Measurements from ENCODE around the gene PNPLA1.

The PNPLA1 gene

GRCh38 chr6:36317623-36318022 lies 47.8 kb downstream of the PNPLA1 start:
- POLR2A ChIA-PET, result no interaction called here
- H3K36me3 ChIP-seq (ENCODE audit: control insufficient read depth in 2 of 2, insufficient read depth in 1 of 2, low read length in 2 of 2), result no peaks in the 10 kb centered on the region
- no peak overlapping the region for H3K27ac ChIP-seq (ENCODE audit: extremely low read depth, low read depth, low read length)
- CTCF ChIA-PET, result interaction anchor here (0.8 to 8.1 kb wide), 5 partner anchors 15 to 222 kb away, joined by 3 to 83 read pairs (median 3); no protein-coding TSS in a partner anchor
- H3K9me3 ChIP-seq (ENCODE audit: control insufficient read depth, insufficient read depth, low read depth, low read length), result no peaks in the 10 kb centered on the region
- no peak overlapping the region for H3K4me3 ChIP-seq (ENCODE audit: low read depth, low read length)
- peak; percentile 76; the same call in 1 of the 2 replicates for TF ChIP-seq ZNF24 (tag by site-specific recombination; IDR thresholded peaks at IDR 0.05)
- TF ChIP-seq ZNF266 (tag by site-specific recombination; IDR thresholded peaks at IDR 0.05; ENCODE audit: low read depth), result no peak
- peaks cover 22% of the 10 kb centered on the region for H3K4me1 ChIP-seq (ENCODE audit: control insufficient read depth, insufficient read depth, low read length)

DNA sequence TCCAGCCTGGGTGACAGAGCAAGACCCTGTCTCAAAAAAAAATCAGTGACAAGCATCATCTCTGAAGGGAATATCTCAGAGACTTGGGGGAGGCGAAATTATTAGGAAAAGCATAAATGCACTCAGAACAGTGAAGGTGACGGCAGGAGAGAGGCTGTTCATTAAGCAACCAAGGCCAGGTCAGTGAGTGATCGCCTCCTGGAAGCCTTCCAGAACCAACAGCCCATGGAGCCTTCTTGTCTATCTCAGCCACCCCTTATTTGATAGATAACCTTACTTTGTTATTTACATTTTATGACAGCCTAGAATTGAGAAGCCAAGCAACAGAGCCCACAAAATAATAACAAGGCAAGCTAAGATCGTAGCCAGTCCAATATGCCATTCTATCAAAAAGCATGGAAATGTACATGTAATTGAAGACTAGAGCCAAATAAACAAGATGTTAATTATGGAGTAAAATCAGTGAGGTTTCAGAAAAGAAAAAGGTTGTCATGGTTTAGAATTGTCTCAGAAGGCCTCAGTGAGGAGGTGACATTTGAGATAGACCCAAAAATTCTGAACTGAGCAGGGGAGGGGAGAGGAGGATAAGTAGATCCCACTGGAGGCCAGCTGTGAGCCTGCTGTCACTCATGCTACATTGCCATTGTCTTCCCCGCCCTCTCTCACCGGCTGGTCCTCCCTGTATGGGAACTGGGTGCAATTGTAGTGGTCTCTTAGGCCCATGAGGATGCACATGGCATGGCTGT lies 49.0 kb downstream of the PNPLA1 start:
- H3K4me3 ChIP-seq (ENCODE audit: low read depth, low read length), result no peak overlapping the region
- peak; percentile 25; the same call in 1 of the 2 replicates for TF ChIP-seq PRDM10 (tag by site-specific recombination; IDR thresholded peaks at IDR 0.05)
- TF ChIP-seq ZNF10 (tag by site-specific recombination; IDR thresholded peaks at IDR 0.05), result peak; percentile 23; the same call in 1 of the 2 replicates
- TF ChIP-seq, protein P1, sequence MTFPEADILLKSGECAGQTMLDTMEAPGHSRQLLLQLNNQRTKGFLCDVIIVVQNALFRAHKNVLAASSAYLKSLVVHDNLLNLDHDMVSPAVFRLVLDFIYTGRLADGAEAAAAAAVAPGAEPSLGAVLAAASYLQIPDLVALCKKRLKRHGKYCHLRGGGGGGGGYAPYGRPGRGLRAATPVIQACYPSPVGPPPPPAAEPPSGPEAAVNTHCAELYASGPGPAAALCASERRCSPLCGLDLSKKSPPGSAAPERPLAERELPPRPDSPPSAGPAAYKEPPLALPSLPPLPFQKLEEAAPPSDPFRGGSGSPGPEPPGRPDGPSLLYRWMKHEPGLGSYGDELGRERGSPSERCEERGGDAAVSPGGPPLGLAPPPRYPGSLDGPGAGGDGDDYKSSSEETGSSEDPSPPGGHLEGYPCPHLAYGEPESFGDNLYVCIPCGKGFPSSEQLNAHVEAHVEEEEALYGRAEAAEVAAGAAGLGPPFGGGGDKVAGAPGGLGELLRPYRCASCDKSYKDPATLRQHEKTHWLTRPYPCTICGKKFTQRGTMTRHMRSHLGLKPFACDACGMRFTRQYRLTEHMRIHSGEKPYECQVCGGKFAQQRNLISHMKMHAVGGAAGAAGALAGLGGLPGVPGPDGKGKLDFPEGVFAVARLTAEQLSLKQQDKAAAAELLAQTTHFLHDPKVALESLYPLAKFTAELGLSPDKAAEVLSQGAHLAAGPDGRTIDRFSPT (tag by site-specific recombination; IDR thresholded peaks at IDR 0.05), result no peak
- peak; percentile 94 for TF ChIP-seq SP7 (tag by site-specific recombination; IDR thresholded peaks at IDR 0.05)
- TF ChIP-seq PRDM4 (tag by site-specific recombination; IDR thresholded peaks at IDR 0.05), result no peak
- TF ChIP-seq, protein P2, sequence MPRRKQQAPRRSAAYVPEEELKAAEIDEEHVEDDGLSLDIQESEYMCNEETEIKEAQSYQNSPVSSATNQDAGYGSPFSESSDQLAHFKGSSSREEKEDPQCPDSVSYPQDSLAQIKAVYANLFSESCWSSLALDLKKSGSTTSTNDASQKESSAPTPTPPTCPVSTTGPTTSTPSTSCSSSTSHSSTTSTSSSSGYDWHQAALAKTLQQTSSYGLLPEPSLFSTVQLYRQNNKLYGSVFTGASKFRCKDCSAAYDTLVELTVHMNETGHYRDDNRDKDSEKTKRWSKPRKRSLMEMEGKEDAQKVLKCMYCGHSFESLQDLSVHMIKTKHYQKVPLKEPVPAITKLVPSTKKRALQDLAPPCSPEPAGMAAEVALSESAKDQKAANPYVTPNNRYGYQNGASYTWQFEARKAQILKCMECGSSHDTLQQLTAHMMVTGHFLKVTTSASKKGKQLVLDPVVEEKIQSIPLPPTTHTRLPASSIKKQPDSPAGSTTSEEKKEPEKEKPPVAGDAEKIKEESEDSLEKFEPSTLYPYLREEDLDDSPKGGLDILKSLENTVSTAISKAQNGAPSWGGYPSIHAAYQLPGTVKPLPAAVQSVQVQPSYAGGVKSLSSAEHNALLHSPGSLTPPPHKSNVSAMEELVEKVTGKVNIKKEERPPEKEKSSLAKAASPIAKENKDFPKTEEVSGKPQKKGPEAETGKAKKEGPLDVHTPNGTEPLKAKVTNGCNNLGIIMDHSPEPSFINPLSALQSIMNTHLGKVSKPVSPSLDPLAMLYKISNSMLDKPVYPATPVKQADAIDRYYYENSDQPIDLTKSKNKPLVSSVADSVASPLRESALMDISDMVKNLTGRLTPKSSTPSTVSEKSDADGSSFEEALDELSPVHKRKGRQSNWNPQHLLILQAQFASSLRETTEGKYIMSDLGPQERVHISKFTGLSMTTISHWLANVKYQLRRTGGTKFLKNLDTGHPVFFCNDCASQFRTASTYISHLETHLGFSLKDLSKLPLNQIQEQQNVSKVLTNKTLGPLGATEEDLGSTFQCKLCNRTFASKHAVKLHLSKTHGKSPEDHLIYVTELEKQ (tag by site-specific recombination; IDR thresholded peaks at IDR 0.05; ENCODE audit: borderline replicate concordance), result 0 out of 2 replicates have a peak, but pooled peaks have one; percentile 57
- 0 out of 2 replicates have a peak, but pooled peaks have one; percentile 13 for TF ChIP-seq PRDM1 (tag by site-specific recombination; IDR thresholded peaks at IDR 0.05)
- no peaks in the 10 kb centered on the region for H3K36me3 ChIP-seq (ENCODE audit: control insufficient read depth in 2 of 2, insufficient read depth in 1 of 2, low read length in 2 of 2)
- peaks cover 22% of the 10 kb centered on the region for H3K4me1 ChIP-seq (ENCODE audit: control insufficient read depth, insufficient read depth, low read length)
- H3K27ac ChIP-seq (ENCODE audit: extremely low read depth, low read depth, low read length), result peak overlapping the region; percentile 26; the same call in 1 of the 2 replicates
- ChIA-PET CTCF (interaction anchor here (0.8 to 8.1 kb wide), 5 partner anchors 10 to 43 kb away, joined by 3 to 83 read pairs (median 5); no protein-coding TSS in a partner anchor), POLR2A (interaction anchor here (0.5 kb wide), 1 partner anchor 290 kb away, joined by 3 read pairs; no protein-coding TSS in a partner anchor)
- H3K9me3 ChIP-seq (ENCODE audit: control insufficient read depth, insufficient read depth, low read depth, low read length), result no peaks in the 10 kb centered on the region

Data from HEK293 (cell line).